HL-60 (cell line): ENCODE data around the gene SEMA4G.

Experiments
- CTCF ChIP-seq: IDR thresholded peaks from one replicate; pipeline ENCODE4 v1.5.1; 2011; ENCODE audit warnings: low read length, control low read depth, inconsistent platforms; ENCODE audit not compliant: insufficient read depth
- GABPA ChIP-seq: IDR thresholded peaks from 2 replicates; pipeline ENCODE4 v1.6.1; 2012; ENCODE audit warnings: low read depth
- REST ChIP-seq: IDR thresholded peaks from 2 replicates; pipeline ENCODE4 v1.6.1; 2012; ENCODE audit warnings: low read depth; ENCODE audit not compliant: insufficient replicate concordance

- TF ChIP-seq CTCF (no peak), REST (no peak), GABPA (no peak)
These were observed 32.3 kb downstream of the SEMA4G start for GRCh38 chr10:101001659-101002035.
